Renal cortical epithelial cell (primary cell): ENCODE measurements around the gene ACAT2. TPM values are rescaled to one million over a fixed set of nuclear protein-coding genes. Genes with fewer than 3 reads are reported as not detected.
A peak's percentile ranks its signal among the peaks of the same experiment; 100 is the strongest.
"Not testable (repeated sequence)": the region's sequence is repeated elsewhere in the genome, so short reads cannot be mapped to it uniquely, and the experiment has no call there.

Experiments used
- DNase-seq: peaks from one replicate; pipeline ENCODE4 v3.0.0-alpha.2; 2011; ENCODE audit warnings: low read depth
- total RNA-seq: library from RNA; depleted of rRNA; stranded (reverse); fragments of >200 nt; gene quantifications from 2 replicates; pipeline ENCODE4 v1.2.3, GENCODE V29; 2014

The ACAT2 gene
- total RNA-seq, result 17.4 and 140 TPM in 2 replicates

GRCh38 chr6:159761873-159762680 lies at the start of gene ACAT2:
Gene ACAT2 (plus strand): TSS chr6:159762045. CDS start chr6:159762088, 43 bp downstream.
- peak; percentile 87 for DNase-seq

- DNase-seq, result not testable (repeated sequence)
These were observed 49.5 kb upstream of the ACAT2 start for GRCh38 chr6:159712389-159712788.

- no peak for DNase-seq
These were observed 47.9 kb upstream of the ACAT2 start for GRCh38 chr6:159713984-159714383.

GRCh38 chr6:159714404-159714803 lies 47.4 kb upstream of the ACAT2 start:
- DNase-seq, result no peak

DNA sequence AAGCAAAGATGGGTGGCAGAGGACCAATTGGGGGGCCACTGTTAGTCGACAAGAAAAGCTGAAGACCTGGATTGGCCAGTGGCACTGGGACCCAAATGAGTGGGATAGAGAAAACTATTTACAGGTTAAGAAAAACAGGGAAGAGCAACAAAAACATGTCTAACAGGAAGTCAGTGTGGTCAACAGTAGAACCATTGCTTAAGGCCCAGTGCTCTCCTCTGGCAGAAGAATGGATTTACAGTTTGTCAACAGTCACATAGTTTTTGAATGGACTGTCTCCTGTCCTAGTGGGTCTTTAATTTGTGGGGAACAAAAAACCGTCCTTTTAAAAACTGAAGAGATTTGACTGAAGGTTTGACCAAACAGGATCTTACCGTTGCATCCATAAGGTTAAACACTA lies 46.7 kb upstream of the ACAT2 start:
- no peak for DNase-seq

DNA sequence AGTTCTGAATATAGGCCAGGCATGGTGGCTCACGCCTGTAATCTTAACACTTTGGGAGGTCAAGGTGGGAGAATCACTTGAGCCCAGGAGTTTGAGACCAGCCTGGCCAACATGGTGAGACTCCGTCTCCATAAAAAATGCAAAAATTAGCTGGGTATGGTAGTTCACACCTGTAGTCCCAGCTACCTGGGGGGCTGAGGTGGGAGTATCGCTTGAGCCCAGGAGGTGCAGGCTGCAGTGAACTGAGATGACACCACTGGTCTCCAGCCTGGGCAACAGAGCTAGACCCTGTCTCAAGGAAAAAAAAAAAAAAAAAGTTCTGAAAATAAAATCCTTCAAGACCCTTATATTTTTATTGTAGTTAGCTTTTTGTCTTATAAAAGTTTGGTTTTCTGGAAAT lies 46.2 kb upstream of the ACAT2 start:
- no peak for DNase-seq

- peak; percentile 99 for DNase-seq
These were observed 45.4 kb upstream of the ACAT2 start for GRCh38 chr6:159716247-159717096.

DNA sequence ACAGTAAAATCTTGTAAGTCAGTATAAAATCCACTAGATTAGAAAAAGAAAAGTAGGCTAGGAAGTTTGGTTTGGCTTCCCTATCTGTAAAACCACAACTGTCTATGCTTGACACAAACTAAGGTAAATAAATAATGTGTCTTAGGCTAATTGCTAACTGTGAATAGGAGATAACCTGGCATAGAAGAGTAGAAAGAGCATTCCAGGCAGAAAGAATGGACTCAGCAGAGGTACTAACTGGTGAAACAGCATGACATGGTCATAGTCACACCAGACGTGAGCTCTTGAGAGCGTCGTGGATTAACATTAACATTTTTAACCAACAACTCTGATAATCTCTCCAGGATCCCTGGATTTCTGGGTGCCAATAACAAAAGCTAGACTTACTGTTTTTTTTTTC lies 43.2 kb upstream of the ACAT2 start:
- DNase-seq, result peak; percentile 51

GRCh38 chr6:159719287-159719686 lies 42.6 kb upstream of the ACAT2 start:
- DNase-seq, result no peak

DNA sequence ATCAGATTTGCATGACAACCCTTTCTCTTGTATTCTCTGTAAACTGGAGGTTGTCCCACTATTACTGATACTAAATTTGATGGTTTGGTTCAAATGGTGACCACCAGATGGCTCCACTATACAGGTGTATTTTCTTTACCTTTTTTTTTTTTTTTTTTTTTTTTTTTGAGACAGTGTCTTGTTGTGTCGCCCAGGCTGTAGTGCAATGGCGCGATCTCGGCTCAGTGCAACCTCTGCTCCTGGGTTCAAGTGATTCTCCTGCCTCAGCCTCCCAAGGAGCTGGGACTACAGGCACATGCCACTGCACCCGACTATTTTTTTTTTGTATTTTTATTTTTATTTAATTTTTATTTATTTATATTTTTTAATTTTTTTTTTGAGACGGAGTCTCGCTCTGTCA lies 41.1 kb upstream of the ACAT2 start:
- peak; percentile 65 for DNase-seq

DNA sequence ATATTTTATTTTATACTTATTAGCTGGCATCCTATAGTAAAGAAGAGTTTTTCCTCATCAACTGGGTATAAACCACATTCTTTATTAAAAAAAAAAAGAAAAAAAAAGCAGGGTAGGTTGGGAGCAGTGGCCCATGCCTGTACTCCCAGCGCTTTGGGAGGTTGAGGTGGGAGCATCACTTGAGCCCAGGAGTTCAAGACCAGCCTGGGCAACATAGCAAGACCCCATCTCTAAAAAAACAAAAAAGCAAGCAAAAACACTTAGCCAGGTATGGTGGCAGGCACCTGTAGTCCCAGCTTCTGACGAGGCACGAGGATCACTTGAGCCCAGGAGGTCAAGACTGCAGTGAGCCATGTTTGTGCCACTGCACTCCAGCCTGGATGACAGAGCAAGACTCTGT lies 39.9 kb upstream of the ACAT2 start:
- not testable (repeated sequence) for DNase-seq

- DNase-seq, result no peak
These were observed 39.2 kb upstream of the ACAT2 start for GRCh38 chr6:159722655-159723054.

- no peak for DNase-seq
These were observed 38.6 kb upstream of the ACAT2 start for GRCh38 chr6:159723259-159723658.

GRCh38 chr6:159724778-159725177 lies 37.1 kb upstream of the ACAT2 start:
- no peak for DNase-seq

DNA sequence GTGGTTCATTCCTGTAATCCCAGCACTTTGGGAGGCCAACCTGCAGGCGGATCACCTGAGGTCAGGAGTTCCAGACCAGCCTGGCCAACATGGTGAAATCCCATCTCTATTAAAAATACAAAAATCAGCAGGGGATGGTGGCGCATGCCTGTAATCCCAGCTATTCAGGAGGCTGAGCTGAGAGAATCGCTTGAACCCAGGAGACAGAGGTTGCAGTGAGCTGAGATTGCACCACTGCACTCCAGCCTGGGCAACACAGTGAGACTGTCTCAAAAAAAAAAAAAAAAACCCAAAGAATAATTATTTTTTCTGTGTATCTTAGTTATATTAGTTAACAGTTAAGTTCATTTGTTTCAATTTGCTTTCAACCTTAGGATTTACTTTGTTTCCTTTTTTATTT lies 36.6 kb upstream of the ACAT2 start:
- DNase-seq, result not testable (repeated sequence)

- DNase-seq, result peak; percentile 30
These were observed 35.5 kb upstream of the ACAT2 start for GRCh38 chr6:159726255-159726917.

GRCh38 chr6:159726918-159727716 lies 34.7 kb upstream of the ACAT2 start, which contains the start of gene WTAP:
Gene WTAP (plus strand): TSS chr6:159727506. CDS start chr6:159736266, 8,760 bp downstream.
- peak; percentile 84 for DNase-seq

DNA sequence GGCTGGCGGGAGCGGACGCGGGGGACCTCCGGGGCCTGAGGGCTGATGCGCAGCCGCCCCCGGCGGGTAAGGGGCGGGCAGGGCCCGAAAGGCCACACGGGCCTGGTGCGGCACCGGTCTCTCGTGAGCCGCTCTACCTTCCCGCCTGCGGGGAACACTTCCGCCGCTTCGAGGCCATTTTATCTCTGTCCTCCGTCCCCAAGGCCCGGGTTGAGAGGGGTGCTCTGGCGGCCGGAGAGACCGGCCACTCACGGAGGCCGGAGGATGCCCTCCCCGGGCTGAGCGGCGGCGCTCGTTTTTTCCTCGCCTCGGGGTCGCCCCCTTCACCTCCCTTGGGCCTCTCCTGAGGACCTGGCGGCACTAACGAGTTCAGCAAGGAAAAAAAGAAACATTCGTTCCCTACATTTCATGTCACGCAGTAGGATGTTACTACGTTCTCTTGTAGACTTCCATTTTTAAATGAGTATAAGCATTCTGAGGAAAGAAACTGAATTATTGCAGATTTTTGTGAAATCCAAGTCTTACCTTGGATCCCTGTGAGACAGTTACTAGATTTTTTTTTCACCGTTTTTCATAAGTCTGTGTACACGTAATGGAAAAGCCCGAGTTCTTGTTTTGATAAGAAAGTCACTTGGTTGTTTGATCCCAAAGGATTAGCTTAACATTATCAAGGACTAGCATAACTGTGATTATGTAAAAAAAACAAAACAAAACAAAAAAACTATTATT lies 34.0 kb upstream of the ACAT2 start:
- DNase-seq, result no peak

GRCh38 chr6:159728531-159728964 lies 33.3 kb upstream of the ACAT2 start:
- DNase-seq, result no peak

GRCh38 chr6:159729598-159730331 lies 32.1 kb upstream of the ACAT2 start:
- DNase-seq, result peak; percentile 32
